UCSD-AML1 (cell line): ENCODE results near the gene CDCA8.
"Not testable (repeated sequence)": the region's sequence is repeated elsewhere in the genome, so short reads cannot be mapped to it uniquely, and the experiment has no call there.

Experiments
- DNase-seq: peaks from one replicate; lab custom pipeline; 2025; ENCODE audit not compliant: unreplicated experiment; lab: John Stamatoyannopoulos, UW

CDCA8 gene

DNA sequence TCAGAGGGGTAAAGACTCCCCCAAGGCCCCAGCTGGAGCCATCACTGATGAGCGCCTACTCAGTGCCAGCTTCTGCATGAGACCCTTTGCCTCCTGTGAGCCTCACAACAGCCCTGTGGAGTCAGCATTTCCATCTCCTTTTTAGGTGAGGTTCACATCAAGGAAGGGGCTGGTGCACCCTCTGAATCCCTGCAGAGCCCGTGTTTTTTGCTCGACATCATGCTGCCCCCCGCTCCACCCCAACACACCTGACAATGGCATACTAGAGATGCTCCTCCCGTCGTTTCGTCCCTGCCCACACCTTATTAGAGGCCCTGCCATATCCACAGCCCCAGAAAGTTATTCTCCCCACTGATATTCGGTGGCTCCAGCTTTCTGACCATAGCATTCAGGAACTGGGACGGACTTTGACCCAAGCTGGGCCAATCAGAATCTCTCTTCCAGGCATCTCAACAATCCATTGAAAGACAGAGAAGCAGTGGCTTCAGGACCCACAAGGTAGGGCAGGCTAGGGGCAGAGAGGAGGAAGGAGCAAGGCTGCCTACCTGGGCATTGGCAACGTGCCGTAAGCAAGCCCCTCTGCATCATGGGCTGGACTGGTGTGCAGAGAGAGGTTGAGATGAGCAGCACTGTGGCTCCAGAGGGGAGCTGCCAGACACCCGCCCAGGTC lies 39.9 kb downstream of the CDCA8 start:
- no peak for DNase-seq

DNA sequence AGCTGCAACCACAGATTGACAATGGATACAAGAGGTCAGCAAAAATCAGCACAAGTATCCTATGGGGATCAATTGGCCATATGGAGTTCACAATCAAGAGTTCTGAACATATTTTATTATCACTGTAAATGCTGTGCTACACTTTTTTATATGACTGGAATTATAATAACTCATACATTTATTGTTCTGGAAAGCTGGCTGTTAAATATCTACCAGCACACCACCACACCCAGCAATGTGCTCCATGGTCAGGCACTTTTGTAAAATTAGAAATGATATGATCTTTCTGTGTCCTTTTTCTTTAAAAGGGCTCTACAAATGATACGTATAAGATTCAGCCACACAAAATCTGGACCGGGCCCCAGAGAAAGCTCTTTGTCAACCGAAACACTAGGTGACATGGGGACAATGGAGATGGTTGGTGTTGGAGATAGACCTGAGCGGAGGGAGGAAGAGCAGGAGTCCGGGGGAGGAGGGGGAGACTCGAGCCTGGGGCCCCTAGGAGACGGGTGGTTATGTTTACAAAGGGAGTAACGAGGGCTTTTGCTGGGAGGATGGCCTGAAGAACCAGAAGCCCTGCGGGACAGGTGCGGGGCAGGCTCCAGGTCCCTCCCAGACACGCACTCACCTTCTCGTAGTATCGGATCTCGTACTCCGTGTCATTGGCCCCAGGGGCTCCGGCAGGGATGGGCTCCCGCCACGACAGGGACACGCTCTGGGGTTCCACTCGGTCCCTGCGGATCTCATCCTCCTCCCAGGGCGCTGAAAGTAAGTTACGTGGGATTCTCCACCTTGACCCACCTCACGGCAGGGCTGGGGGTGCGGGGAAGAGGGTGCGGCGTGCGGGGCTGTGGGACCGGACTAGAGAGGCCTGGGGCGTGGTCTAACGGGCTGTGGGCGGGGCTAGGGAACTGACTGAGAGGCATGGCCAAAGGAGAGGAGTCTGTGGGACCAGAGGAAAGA lies 42.6 kb downstream of the CDCA8 start:
- DNase-seq: no peak

DNA sequence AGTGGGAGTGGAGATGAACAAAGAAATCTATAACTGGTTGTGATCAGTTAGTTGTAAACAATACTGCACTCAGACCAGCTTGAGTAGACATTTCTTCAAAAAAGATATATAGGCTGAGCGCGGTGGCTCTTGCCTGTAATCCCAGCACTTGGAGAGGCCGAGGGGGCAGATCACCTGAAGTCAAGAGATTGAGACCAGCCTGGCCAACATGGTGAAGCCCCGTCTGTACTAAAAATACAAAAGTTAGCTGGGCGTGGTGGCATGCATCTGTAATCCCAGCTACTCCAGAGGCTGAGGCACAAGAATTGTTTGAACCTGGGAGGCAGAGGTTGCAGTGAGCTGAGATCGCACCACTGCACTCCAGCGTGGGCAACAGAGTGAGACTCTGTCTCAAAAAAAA lies 45.7 kb downstream of the CDCA8 start:
- not testable (repeated sequence) for DNase-seq

DNA sequence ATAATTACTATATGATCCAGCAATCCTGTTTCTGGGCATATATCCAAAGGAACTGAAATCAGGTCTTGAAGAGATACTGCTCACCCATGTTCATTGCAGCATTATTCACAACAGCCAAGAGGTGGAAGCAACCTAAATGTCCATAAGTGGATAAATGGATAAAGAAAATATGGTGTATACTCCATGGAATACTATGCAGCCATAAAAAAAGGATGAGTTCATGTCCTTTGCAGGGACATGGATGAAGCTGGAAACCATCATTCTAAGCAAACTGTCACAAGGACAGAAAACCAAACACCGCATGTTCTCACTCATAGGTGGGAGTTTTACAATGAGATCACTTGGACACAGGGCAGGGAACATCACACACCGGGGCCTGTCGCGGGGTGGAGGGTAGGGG lies 46.3 kb downstream of the CDCA8 start:
- DNase-seq: not testable (repeated sequence)

DNA sequence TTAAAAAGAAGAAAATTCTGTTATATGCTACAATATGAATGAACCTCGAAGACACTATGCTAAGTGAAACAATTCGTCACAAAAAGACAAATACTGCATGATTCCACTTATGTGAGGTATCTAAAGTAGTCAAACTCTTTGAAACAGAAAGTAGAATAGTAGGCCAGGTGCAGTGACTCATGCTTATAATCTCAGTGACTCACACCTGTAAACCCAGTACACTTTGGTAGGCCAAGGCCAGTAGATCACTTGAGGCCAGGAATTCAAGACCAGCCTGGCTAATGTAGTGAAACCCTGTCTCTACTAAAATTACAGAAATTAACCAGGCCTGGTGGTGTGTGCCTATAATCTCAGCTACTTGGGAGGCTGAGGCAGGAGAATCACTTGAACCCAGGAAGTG lies 46.9 kb downstream of the CDCA8 start:
- DNase-seq: no peak

DNA sequence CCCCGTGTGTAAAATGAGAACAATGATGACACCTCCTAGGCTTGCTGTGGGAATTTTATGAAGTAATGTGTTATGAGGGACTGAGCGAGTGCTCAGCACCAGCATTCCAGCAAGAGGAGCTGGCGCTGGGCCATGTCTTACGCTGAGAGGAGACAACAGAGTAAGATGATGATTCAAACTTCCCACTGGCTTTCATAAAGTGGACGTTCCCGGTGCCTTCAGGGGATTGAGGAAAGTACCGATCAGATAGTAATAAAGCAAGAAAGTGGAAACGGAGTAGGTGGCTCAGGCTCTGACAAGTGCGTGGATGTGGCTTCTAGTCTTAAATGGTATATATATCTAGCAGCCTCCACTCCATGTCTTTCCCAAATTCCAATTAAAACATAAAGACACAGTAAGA lies 48.8 kb downstream of the CDCA8 start:
- no peak for DNase-seq

DNA sequence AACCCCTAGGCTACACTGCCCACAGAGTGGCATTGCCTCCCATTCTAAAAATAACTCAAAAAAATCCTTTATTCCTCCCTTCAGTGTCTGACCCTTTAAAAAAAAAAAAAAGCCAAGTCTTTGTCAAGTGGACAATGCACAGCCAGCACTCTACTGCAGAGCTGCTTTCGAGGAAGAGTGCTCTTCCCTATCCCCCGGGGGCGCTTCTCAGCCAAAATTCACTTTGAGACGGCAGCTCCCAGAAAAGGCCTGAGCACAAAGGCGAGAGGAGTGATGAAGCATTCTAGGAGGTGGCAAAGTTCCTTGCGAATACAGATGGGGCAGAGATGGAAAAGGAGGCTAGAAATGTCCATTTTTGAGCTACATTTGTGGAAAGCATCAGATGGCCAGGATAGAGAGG lies 49.3 kb downstream of the CDCA8 start:
- DNase-seq: no peak

DNA sequence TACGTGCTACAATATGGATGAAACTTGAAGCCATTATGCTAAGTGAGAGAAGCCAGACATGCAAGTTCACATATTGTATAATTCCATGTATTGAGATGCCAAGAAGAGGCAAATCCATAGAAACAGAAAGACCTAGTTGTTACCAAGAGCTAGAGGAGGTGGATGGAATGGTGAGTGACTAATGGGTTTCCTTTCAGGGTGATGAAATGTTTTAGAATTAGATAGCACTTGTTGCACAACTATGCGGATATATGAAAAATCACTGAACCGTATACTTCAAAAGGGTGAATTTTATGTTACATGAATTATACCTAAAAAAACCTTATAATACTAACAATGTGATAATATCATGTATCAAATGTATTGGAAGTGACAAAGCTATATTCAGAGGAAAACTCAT lies 54.5 kb downstream of the CDCA8 start:
- no peak for DNase-seq

DNA sequence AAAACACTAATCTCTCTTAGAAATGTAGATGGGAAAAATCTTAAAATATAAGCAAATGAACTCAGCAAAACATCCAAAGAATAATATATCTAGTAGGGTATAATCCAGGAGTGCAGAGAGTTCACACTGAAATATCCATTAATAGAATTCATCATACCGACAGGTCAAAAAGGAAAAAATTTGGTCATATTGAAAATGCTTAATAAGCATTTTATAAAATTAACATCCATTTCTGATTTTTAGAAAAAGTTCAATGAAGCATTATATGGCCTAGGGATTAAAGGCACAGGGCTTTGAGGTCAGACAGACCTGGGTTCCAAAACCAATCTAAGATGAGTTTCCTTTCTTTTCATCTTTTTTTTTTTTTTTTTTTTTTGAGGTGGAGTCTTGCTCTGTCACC lies 56.2 kb downstream of the CDCA8 start:
- no peak for DNase-seq

DNA sequence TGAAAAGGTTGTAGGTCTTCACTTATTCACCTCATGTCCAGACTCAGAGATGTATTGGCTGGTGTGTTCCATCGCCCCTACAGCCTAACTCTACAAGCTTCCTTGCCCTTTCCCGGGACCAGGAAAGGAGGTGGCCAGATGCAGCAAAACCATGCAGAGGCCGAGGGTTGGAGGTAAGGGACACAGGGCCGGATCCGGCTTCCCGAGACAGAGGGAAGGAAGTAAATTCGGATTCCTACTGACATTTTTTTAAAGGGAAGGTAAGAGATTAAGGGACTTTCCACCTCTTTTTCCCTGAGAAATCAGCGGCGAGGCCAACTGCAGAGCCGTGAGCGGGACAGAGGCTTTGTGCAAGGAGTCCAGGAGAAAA lies 59.9 kb downstream of the CDCA8 start:
- no peak for DNase-seq

DNA sequence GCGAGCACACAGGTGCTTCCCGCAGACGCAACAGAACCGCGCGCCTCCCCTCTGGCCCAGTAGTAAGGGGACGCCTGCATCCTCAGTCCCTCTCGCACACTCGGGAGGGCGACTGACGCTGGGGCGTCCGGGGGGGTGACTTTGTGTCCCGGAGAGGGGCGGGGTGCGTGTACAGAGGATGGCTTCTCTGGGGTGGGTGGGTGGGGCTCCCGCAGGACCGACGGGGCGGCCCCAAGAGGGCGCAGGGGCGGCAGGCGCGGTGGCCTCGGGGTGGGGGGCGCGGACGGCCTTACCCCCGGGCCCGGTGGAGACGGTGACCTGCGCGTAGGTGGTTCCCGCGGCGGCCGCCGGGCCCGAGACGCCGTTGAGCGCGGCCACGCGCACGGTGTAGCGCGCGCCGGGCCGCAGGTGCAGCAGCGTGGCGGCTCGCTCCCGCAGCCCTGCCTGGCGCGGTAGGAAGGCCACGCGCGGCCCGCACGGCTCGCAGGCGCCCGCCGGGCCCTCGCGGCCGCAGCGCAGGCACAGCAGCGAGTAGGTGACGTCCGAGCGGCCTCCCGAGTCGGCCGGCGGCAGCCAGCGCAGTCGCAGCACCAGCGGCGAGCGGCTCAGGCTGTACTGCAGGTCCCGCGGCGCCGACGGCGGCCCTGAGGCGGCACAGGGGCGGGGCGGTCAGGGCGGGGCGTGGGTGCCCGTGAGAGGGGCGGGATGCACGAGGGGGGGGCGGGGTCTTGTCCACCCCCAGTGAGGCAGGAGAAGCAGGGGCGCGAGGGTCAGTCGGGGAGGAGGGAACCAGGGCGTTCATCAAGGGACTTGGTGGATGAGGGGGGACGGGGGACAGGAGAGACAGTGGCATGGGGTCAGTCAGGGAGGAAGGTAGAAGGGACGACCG lies 60.5 kb downstream of the CDCA8 start:
- DNase-seq: no peak

DNA sequence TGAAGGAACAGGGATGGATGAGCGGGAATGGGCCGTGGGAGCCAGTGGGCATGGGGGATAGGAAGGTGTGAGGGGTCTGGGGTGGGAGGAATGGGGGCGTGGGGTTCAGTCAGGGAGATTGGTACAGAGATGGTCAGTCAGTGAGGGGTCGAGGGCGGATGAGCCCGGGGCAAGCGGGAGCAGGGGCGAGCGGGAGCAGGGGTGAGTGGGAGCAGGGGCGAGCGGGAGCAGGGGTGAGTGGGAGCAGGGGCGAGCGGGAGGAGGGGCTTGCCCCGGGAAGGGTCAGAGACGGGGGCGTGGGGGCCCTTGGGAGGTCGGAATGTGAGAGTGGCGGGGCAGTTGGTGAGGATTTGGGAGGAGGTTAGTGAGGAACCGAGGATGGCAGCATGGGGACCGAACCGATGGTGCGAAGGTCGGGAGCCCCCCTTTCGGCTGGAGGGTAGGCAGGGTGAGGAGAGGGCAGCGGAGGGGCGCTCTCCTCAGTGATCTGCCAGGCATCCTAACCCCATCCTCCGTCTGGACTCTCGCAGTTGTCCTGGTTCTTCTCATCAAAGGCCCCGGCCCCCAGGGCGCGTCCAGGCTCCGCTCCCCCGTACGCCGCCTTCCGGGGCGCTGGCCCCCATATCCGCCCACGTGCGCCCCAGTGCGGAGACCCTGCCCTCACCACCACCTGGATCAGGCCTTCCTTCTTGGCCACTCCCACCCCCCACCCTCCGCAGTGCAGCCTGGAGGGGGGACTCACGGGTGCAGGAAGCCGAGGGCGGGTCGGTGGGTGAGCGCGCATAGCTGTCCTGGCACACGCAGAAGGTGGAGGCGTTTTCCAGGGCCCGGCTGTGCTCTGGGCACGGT lies 61.4 kb downstream of the CDCA8 start:
- no peak for DNase-seq

DNA sequence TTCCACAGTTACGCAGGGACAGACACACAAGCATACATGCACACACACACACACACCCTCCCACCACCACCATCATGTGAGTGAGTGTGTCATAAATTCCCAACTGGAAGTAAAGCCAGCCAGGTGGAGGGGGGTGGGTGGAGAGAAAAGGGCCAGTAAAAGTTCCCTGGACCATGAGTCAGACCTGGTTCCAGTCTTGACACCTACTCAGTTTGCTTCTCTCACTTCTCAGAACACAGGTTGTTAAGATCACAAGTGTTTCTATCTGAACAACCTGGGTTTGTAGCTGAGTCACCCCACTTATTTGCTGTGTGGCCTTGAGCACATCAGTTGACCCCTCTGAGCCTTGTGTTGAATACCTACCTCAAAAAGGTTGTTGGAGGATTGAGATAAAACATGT lies 63.0 kb downstream of the CDCA8 start:
- DNase-seq: no peak

DNA sequence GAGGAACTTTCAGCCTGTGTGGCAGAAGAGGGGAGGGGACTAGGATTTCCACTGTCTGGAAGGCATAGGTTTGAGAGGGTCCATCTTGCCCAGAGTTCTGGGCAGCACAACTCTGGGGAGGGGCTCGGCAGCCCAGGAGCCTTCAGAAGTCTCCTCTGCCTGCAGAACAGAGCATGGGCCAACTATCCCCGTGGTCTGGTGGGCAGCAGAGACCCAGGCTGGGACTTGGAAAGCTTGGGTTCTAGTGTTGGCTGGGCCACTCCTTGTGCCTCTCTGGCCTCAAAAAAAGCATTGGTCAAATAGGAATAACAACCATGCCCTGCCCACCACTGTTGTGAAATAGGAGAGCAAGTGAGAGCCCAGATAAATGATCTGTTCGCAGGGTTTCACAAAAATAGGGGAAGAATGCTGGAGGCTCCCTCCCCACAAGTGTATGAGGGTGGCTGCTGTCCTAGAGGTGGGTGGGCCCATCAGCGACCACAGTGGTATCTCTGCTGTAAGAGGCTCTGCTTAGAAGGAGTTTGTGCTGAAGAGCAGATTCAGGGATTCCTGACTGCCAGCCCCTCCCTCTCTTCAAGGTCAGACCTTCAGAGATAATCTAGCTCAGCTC lies 63.7 kb downstream of the CDCA8 start:
- DNase-seq: no peak
